ENCODE data around the gene PLCB4. TPM values are rescaled to one million over a fixed set of nuclear protein-coding genes. Genes with fewer than 3 reads are reported as not detected.

PLCB4 gene
- total RNA-seq, 2 experiments from 2014 or later, result not detected

- Histone ChIP-seq H3K9me3 (ENCODE audit: low read length) (no peaks in the 10 kb centered on the region), H3K9me2 (ENCODE audit: insufficient read depth, low read length) (no peaks in the 10 kb centered on the region), H3K79me2 (ENCODE audit: insufficient read depth, low read depth, low read length) (no peaks in the 10 kb centered on the region), H4K20me1 (ENCODE audit: insufficient read depth, low read length) (no peaks in the 10 kb centered on the region), H3K4me2 (ENCODE audit: low read length) (no peak overlapping the region), H3K4me1 (ENCODE audit: insufficient read depth, low read length, poor library complexity, severe bottlenecking) (no peaks in the 10 kb centered on the region), H3K36me3 (ENCODE audit: insufficient read depth, low read length) (no peaks in the 10 kb centered on the region), H2AFZ (ENCODE audit: low read length) (no peak overlapping the region), H3K4me3 (ENCODE audit: low read depth, low read length, poor library complexity, severe bottlenecking) (no peak overlapping the region), H3K27ac (ENCODE audit: low read depth, low read length, poor library complexity, severe bottlenecking) (no peak overlapping the region)
- TF ChIP-seq EZH2phosphoT487 (IDR thresholded peaks at IDR 0.05; ENCODE audit: borderline replicate concordance, low read depth, low read length), result no peak
- TF ChIP-seq, protein P1, sequence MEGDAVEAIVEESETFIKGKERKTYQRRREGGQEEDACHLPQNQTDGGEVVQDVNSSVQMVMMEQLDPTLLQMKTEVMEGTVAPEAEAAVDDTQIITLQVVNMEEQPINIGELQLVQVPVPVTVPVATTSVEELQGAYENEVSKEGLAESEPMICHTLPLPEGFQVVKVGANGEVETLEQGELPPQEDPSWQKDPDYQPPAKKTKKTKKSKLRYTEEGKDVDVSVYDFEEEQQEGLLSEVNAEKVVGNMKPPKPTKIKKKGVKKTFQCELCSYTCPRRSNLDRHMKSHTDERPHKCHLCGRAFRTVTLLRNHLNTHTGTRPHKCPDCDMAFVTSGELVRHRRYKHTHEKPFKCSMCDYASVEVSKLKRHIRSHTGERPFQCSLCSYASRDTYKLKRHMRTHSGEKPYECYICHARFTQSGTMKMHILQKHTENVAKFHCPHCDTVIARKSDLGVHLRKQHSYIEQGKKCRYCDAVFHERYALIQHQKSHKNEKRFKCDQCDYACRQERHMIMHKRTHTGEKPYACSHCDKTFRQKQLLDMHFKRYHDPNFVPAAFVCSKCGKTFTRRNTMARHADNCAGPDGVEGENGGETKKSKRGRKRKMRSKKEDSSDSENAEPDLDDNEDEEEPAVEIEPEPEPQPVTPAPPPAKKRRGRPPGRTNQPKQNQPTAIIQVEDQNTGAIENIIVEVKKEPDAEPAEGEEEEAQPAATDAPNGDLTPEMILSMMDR (conservative IDR thresholded peaks at IDR 0.05; ENCODE audit: low read length), result no peak
- ChIA-PET POLR2A (no interaction called here), CTCF (ENCODE audit: unreplicated experiment) (no interaction called here)
- DNase-seq (ENCODE audit: low spot score), result no peak
- intact Hi-C loops (cut with micrococcal nuclease; ENCODE audit: unreplicated experiment), result no loop called here
- BruUV-seq (replicated peaks), result no TSS peak
These were observed 79.4 kb downstream of the PLCB4 start for GRCh38 chr20:9148291-9148690.

DNA sequence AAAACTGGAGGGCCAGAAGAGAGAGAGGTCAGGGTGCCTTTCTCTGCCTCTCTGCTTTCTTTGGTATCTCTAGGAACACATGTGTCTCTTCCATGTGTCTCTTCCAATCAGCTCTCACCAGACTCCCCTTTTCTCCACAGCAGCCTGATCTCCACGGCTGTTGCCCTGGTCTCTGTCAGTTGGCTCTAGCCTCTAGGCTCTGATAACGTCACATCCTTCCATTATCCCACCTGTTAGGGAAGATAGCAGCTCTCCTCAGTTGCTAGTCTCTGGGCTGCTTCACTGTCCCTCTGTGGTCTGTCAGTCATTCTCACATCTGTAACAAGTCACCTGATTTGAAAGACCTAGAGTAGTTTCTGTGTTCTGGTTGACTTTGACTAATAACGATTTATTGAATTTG, 80.2 kb downstream of the PLCB4 start:
- Histone ChIP-seq H4K20me1 (ENCODE audit: insufficient read depth, low read length) (no peaks in the 10 kb centered on the region), H3K4me3 (ENCODE audit: low read depth, low read length, poor library complexity, severe bottlenecking) (no peak overlapping the region), H3K9me3 (ENCODE audit: low read length) (no peaks in the 10 kb centered on the region), H3K79me2 (ENCODE audit: insufficient read depth, low read depth, low read length) (no peaks in the 10 kb centered on the region), H3K4me1 (ENCODE audit: insufficient read depth, low read length, poor library complexity, severe bottlenecking) (no peaks in the 10 kb centered on the region), H3K36me3 (ENCODE audit: insufficient read depth, low read length) (no peaks in the 10 kb centered on the region), H3K9me2 (ENCODE audit: insufficient read depth, low read length) (no peaks in the 10 kb centered on the region), H3K27ac (ENCODE audit: low read depth, low read length, poor library complexity, severe bottlenecking) (no peak overlapping the region), H3K4me2 (ENCODE audit: low read length) (no peak overlapping the region), H2AFZ (ENCODE audit: low read length) (no peak overlapping the region)
- BruUV-seq (replicated peaks), result no TSS peak
- ChIA-PET POLR2A (no interaction called here), CTCF (ENCODE audit: unreplicated experiment) (no interaction called here)
- no peak for DNase-seq (ENCODE audit: low spot score)
- intact Hi-C loops (cut with micrococcal nuclease; ENCODE audit: unreplicated experiment), result no loop called here
- TF ChIP-seq EZH2phosphoT487 (IDR thresholded peaks at IDR 0.05; ENCODE audit: borderline replicate concordance, low read depth, low read length), result no peak
- TF ChIP-seq, protein P1 (conservative IDR thresholded peaks at IDR 0.05; ENCODE audit: low read length), result no peak

GRCh38 chr20:9149796-9150195, 80.9 kb downstream of the PLCB4 start:
- Histone ChIP-seq H4K20me1 (ENCODE audit: insufficient read depth, low read length) (no peaks in the 10 kb centered on the region), H3K4me1 (ENCODE audit: insufficient read depth, low read length, poor library complexity, severe bottlenecking) (no peaks in the 10 kb centered on the region), H3K9me3 (ENCODE audit: low read length) (no peaks in the 10 kb centered on the region), H3K9me2 (ENCODE audit: insufficient read depth, low read length) (no peaks in the 10 kb centered on the region), H3K4me2 (ENCODE audit: low read length) (no peak overlapping the region), H2AFZ (ENCODE audit: low read length) (no peak overlapping the region), H3K36me3 (ENCODE audit: insufficient read depth, low read length) (no peaks in the 10 kb centered on the region), H3K79me2 (ENCODE audit: insufficient read depth, low read depth, low read length) (no peaks in the 10 kb centered on the region), H3K27ac (ENCODE audit: low read depth, low read length, poor library complexity, severe bottlenecking) (no peak overlapping the region), H3K4me3 (ENCODE audit: low read depth, low read length, poor library complexity, severe bottlenecking) (no peak overlapping the region)
- TF ChIP-seq EZH2phosphoT487 (IDR thresholded peaks at IDR 0.05; ENCODE audit: borderline replicate concordance, low read depth, low read length), result no peak
- TF ChIP-seq, protein P1 (conservative IDR thresholded peaks at IDR 0.05; ENCODE audit: low read length), result no peak
- BruUV-seq (replicated peaks), result no TSS peak
- CTCF ChIA-PET (ENCODE audit: unreplicated experiment), result no interaction called here
- POLR2A ChIA-PET, result no interaction called here
- intact Hi-C loops (cut with micrococcal nuclease; ENCODE audit: unreplicated experiment), result no loop called here
- DNase-seq (ENCODE audit: low spot score), result no peak

All from OCI-LY7 (cell line).